GM21786 (cell line): ENCODE results near the gene TNFSF13.
A peak's percentile ranks its signal among the peaks of the same experiment; 100 is the strongest.

ENCODE experiments used
- ATAC-seq: cut with Tn5 transposase; IDR thresholded peaks from one replicate; pipeline ENCODE4 v1.9.1; 2021; ENCODE audit not compliant: unreplicated experiment

TNFSF13 gene

GRCh38 chr17:7551396-7551795, 7.2 kb upstream of the TNFSF13 start:
- no peak for ATAC-seq

GRCh38 chr17:7552621-7553051, 5.9 kb upstream of the TNFSF13 start:
- ATAC-seq: peak; percentile 79

- ATAC-seq: no peak
Measured at GRCh38 chr17:7553356-7553755, 5.2 kb upstream of the TNFSF13 start.

- ATAC-seq: no peak
Measured at GRCh38 chr17:7555320-7555948, 3.1 kb upstream of the TNFSF13 start.

GRCh38 chr17:7556627-7557026, 1.9 kb upstream of the TNFSF13 start:
- no peak for ATAC-seq

- no peak for ATAC-seq
Measured at GRCh38 chr17:7557147-7557764, 1.3 kb upstream of the TNFSF13 start.

- peak; percentile 35 for ATAC-seq
Measured at GRCh38 chr17:7557775-7558543, 591 bp upstream of the TNFSF13 start.

- no peak for ATAC-seq
Measured at GRCh38 chr17:7559320-7560171, 996 bp downstream of the TNFSF13 start.

- no peak for ATAC-seq
Measured at GRCh38 chr17:7560172-7561027, 1.9 kb downstream of the TNFSF13 start.

GRCh38 chr17:7561028-7561575, 2.6 kb downstream of the TNFSF13 start:
- peak; percentile 38 for ATAC-seq

- peak; percentile 49 for ATAC-seq
Measured at GRCh38 chr17:7561589-7562207, 3.1 kb downstream of the TNFSF13 start, which contains the start of gene SENP3. Gene SENP3, plus strand, starts transcription at chr17:7561919. Its CDS starts 1,158 bp downstream, at chr17:7563077.

- ATAC-seq: no peak
Measured at GRCh38 chr17:7562208-7562605, 3.7 kb downstream of the TNFSF13 start.

- no peak for ATAC-seq
Measured at GRCh38 chr17:7563115-7563869, 4.7 kb downstream of the TNFSF13 start.

- no peak for ATAC-seq
Measured at GRCh38 chr17:7569571-7569970, 11.0 kb downstream of the TNFSF13 start.

GRCh38 chr17:7570351-7570750, 11.8 kb downstream of the TNFSF13 start:
- ATAC-seq: no peak

- ATAC-seq: no peak
Measured at GRCh38 chr17:7572338-7572587, 13.7 kb downstream of the TNFSF13 start.

GRCh38 chr17:7572588-7573323, 14.2 kb downstream of the TNFSF13 start:
- ATAC-seq: peak; percentile 89
